SK-N-SH (cell line): ENCODE data around the gene TIAL1. TPM values are rescaled to one million over a fixed set of nuclear protein-coding genes. Genes with fewer than 3 reads are reported as not detected.

Experiments used
- CTCF ChIA-PET: fragments of 300-600, 350-600 bp; formaldehyde crosslinking; extraction: SDS; loops from one replicate; lab custom pipeline; 2021; lab: Yijun Ruan, JAX
- POLR2A ChIA-PET: fragments of 350-600 bp; sonication (Branson Sonifier 250); formaldehyde crosslinking; extraction: SDS; loops from one replicate; lab custom pipeline; 2020; ENCODE audit warnings: antibody characterized with exemption, inconsistent platforms; lab: Yijun Ruan, JAX
- DNase-seq: peaks from one replicate; pipeline ENCODE4 v3.0.0; 2012
- H2AFZ ChIP-seq: fragments of 200-600 bp; sonication (generic); 2 replicates; pipeline ENCODE4 v1.8.1; 2016; ENCODE audit warnings: antibody characterized with exemption, mild to moderate bottlenecking, low read depth
- H3F3A ChIP-seq: fragments of 200-600 bp; sonication (generic); replicated peaks from 2 replicates; pipeline ENCODE3; 2016; ENCODE audit warnings: antibody characterized with exemption, mild to moderate bottlenecking; ENCODE audit not compliant: insufficient read depth
- H3K27ac ChIP-seq, 2 experiments: fragments of 200-500 bp in 1 of 2; fragments of 200-600 bp in 1 of 2; sonication (Bioruptor generic) in 1 of 2; sonication (generic), shearing (Covaris generic) in 1 of 2; 2 replicates each; pipeline versions ENCODE4 v1.5.1 to v1.6.1; 2014 to 2016; ENCODE audit warnings: low read depth in 2 of 2, inconsistent platforms in 1 of 2, low read length in 1 of 2, mild to moderate bottlenecking in 1 of 2, mixed read lengths in 1 of 2
- H3K27me3 ChIP-seq: fragments of 200-600 bp; sonication (generic), shearing (Covaris generic); 2 replicates; pipeline ENCODE4 v1.6.1; 2016; ENCODE audit warnings: mixed run types; ENCODE audit not compliant: insufficient read depth
- H3K36me3 ChIP-seq, 2 experiments: fragments of 200-500 bp in 1 of 2; fragments of 200-600 bp in 1 of 2; sonication (Bioruptor generic) in 1 of 2; sonication (generic) in 1 of 2; replicated peaks in 1 of 2; 2 replicates each; pipeline versions ENCODE3 to v1.5.1; 2014 to 2016; ENCODE audit warnings: low read length in 1 of 2, mild to moderate bottlenecking in 1 of 2; ENCODE audit not compliant: insufficient read depth in 2 of 2, control insufficient read depth in 1 of 2
- H3K4me1 ChIP-seq, 2 experiments: fragments of 200-500 bp in 1 of 2; fragments of 200-600 bp in 1 of 2; sonication (Bioruptor generic) in 1 of 2; sonication (generic), shearing (Covaris generic) in 1 of 2; 2 replicates each; pipeline versions ENCODE4 v1.5.1 to v1.6.1; 2014 to 2016; ENCODE audit warnings: low read depth in 1 of 2, low read length in 1 of 2, mixed run types in 1 of 2; ENCODE audit not compliant: insufficient read depth in 2 of 2, control insufficient read depth in 1 of 2
- H3K4me2 ChIP-seq: fragments of 200-600 bp; sonication (generic), shearing (Covaris generic); 2 replicates; pipeline ENCODE4 v1.6.1; 2017; ENCODE audit warnings: mixed run types
- H3K4me3 ChIP-seq, 2 experiments: fragments of 200-500 bp in 1 of 2; fragments of 200-600 bp in 1 of 2; sonication (Bioruptor generic) in 1 of 2; sonication (generic), shearing (Covaris generic) in 1 of 2; 2 replicates each; pipeline versions ENCODE4 v1.5.1 to v1.8.1; 2014 to 2016; ENCODE audit warnings: low read depth in 2 of 2, inconsistent platforms in 1 of 2, low read length in 1 of 2, mild to moderate bottlenecking in 1 of 2, mixed read lengths in 1 of 2, moderate library complexity in 1 of 2
- H3K79me2 ChIP-seq: fragments of 200-600 bp; sonication (generic); 2 replicates; pipeline ENCODE4 v1.8.1; 2017; ENCODE audit warnings: mild to moderate bottlenecking; ENCODE audit not compliant: insufficient read depth
- H3K9ac ChIP-seq: fragments of 200-600 bp; sonication (generic); 2 replicates; pipeline ENCODE4 v1.6.1; 2017; ENCODE audit warnings: mixed run types
- H3K9me2 ChIP-seq: fragments of 200-600 bp; sonication (generic); 2 replicates; pipeline ENCODE4 v1.6.1; 2017; ENCODE audit warnings: mixed run types
- H3K9me3 ChIP-seq: fragments of 200-600 bp; sonication (generic); 2 replicates; pipeline ENCODE4 v1.6.1; 2017; ENCODE audit warnings: mixed run types, mild to moderate bottlenecking, moderate library complexity
- H4K20me1 ChIP-seq: fragments of 200-600 bp; sonication (generic); 2 replicates; pipeline ENCODE4 v1.6.1; 2017; ENCODE audit warnings: mild to moderate bottlenecking, mixed run types; ENCODE audit not compliant: insufficient read depth
- ELF1 ChIP-seq: IDR thresholded peaks from 2 replicates; pipeline ENCODE4 v1.4.0; 2012
- EP300 ChIP-seq, 2 experiments: IDR thresholded peaks; 2 replicates each; pipeline versions ENCODE4 v1.4.0 to v1.6.1; 2012; ENCODE audit warnings: borderline replicate concordance in 1 of 2, low read depth in 1 of 2, low read length in 1 of 2
- EZH2phosphoT487 ChIP-seq: fragments of 200-600 bp; sonication (generic); IDR thresholded peaks from 2 replicates; pipeline ENCODE4 v1.6.1; 2017; ENCODE audit warnings: low read depth, mixed run types, mild to moderate bottlenecking, antibody characterized with exemption, moderate library complexity, borderline replicate concordance
- FOXJ3 ChIP-seq: sonication (generic); formaldehyde crosslinking; IDR thresholded peaks from 2 replicates; pipeline ENCODE4 v1.5.1; 2020; ENCODE audit warnings: mild to moderate bottlenecking, missing genetic modification reagents
- GABPA ChIP-seq: IDR thresholded peaks from 2 replicates; pipeline ENCODE4 v1.4.0; 2012; ENCODE audit warnings: low read depth, mild to moderate bottlenecking
- MEF2A ChIP-seq: IDR thresholded peaks from 2 replicates; pipeline ENCODE4 v1.4.0; 2012; ENCODE audit warnings: low read depth, borderline replicate concordance
- MXI1 ChIP-seq: IDR thresholded peaks from 2 replicates; pipeline ENCODE4 v1.6.1; 2012; ENCODE audit warnings: mild to moderate bottlenecking, low read depth, low read length, improper control_type of control experiment
- RCOR1 ChIP-seq: fragments of 150-350 bp; IDR thresholded peaks from 2 replicates; pipeline ENCODE4 v1.6.1; 2017; ENCODE audit warnings: antibody characterized with exemption, low read length
- RFX5 ChIP-seq: IDR thresholded peaks from 2 replicates; pipeline ENCODE4 v1.6.1; 2012; ENCODE audit warnings: mild to moderate bottlenecking, improper control_type of control experiment, low read length
- SIN3A ChIP-seq: IDR thresholded peaks from 2 replicates; pipeline ENCODE4 v1.6.1; 2012; ENCODE audit warnings: low read depth, mild to moderate bottlenecking, low read length, moderate library complexity, borderline replicate concordance
- SMC3 ChIP-seq: IDR thresholded peaks from 2 replicates; pipeline ENCODE4 v1.6.1; 2012; ENCODE audit warnings: low read depth, low read length, improper control_type of control experiment
- WGBS: methylation state at CpG from one replicate; pipeline ENCODE4 v1.1.6; 2017; ENCODE audit warnings: low lambda C conversion rate; 5-methylcytosine and 5-hydroxymethylcytosine counted together
- polyA plus RNA-seq, 3 experiments: library from polyadenylated mRNA; depleted of rRNA; stranded (reverse); fragments of >200 nt; gene quantifications; 2 replicates each; pipeline ENCODE4 v1.2.3, GENCODE V29; 2012
- TF ChIP-seq, protein P1 (sequence below): IDR thresholded peaks from 2 replicates; pipeline ENCODE4 v1.4.0; 2012; ENCODE audit warnings: low read depth, borderline replicate concordance
- TF ChIP-seq, protein P2 (sequence below): IDR thresholded peaks from 2 replicates; pipeline ENCODE4 v1.6.1; 2012; ENCODE audit warnings: mild to moderate bottlenecking, low read depth, low read length, moderate library complexity
- TF ChIP-seq, protein P3 (sequence below): fragments of 150-350 bp; IDR thresholded peaks from 2 replicates; pipeline ENCODE4 v1.6.1; 2016; ENCODE audit warnings: mild to moderate bottlenecking, low read depth, low read length

TIAL1 gene
- polyA plus RNA-seq, 1 of the 3 experiments (the other 2 are of a cell fraction): 58.0 TPM

DNA sequence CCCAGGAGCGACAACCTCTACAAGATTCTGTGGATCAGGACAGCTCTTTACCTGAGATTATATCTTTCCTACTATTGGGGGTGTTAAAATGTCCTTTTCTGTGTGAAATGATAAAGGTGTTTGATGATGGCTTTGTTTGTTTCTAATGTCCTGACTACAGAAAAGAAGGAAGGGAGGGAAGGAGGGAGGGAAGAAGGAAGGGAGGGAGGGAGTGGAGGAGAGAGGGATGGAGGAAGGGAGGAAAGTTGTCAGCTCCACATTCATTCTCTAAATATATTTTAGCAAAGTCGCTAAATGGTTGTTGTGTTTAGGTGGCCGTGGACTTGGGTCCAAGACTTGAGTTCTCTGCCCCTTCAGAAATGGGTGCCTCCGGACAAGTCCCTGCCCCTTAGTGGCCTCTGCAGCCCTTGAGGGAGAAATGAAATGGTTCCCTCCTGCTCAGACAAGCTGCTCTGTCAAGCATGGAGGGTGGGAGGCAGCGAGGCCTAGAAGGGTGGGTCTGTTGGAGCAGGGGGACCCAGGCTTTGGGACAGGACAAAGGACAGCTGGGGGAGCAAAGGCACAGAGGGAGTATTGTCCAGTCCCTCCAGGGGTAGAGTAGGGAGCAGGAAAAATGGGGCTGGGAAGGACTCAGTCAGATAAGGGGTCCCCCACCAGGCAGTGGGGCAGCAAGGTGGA, 58.7 kb downstream of the TIAL1 start:
- Histone ChIP-seq H3K4me2 (0 out of 2 replicates have a peak overlapping the region, but pooled peaks have one; percentile 28), H4K20me1 (peaks cover 5% of the 10 kb centered on the region; the same call in 1 of the 2 replicates), H3F3A (peaks cover 10% of the 10 kb centered on the region), H3K4me1 (peaks cover 0 to 9% of the 10 kb centered on the region in 2 experiments; a peak in 2 of 4 replicates), H2AFZ (no peak overlapping the region), H3K27ac (no peak overlapping the region), H3K9ac (no peak overlapping the region), H3K79me2 (peaks cover 79% of the 10 kb centered on the region), H3K4me3 (no peak overlapping the region), H3K27me3 (no peaks in the 10 kb centered on the region), H3K36me3 (no peaks in the 10 kb centered on the region), H3K9me2 (no peaks in the 10 kb centered on the region), H3K9me3 (no peaks in the 10 kb centered on the region)
- ChIA-PET POLR2A (no interaction called here), CTCF (interaction anchor here (1.2 to 1.8 kb wide), 4 partner anchors 10 to 340 kb away, joined by 3 to 6 read pairs (median 4); no protein-coding TSS in a partner anchor)
- 91% methylated on average over 5 of the region's 5 CpGs for WGBS
- no peak for TF ChIP-seq SMC3
- no peak for TF ChIP-seq MEF2A
- TF ChIP-seq EZH2phosphoT487: no peak
- no peak for TF ChIP-seq SIN3A
- no peak for TF ChIP-seq ELF1
- no peak for TF ChIP-seq MXI1
- TF ChIP-seq, protein P1, sequence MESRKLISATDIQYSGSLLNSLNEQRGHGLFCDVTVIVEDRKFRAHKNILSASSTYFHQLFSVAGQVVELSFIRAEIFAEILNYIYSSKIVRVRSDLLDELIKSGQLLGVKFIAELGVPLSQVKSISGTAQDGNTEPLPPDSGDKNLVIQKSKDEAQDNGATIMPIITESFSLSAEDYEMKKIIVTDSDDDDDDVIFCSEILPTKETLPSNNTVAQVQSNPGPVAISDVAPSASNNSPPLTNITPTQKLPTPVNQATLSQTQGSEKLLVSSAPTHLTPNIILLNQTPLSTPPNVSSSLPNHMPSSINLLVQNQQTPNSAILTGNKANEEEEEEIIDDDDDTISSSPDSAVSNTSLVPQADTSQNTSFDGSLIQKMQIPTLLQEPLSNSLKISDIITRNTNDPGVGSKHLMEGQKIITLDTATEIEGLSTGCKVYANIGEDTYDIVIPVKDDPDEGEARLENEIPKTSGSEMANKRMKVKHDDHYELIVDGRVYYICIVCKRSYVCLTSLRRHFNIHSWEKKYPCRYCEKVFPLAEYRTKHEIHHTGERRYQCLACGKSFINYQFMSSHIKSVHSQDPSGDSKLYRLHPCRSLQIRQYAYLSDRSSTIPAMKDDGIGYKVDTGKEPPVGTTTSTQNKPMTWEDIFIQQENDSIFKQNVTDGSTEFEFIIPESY: no peak
- TF ChIP-seq FOXJ3 (CRISPR knock-in tag): no peak
- TF ChIP-seq EP300 (IDR thresholded peaks at IDR 0.05; ENCODE audit: borderline replicate concordance in 1 of 2, low read depth in 1 of 2, low read length in 1 of 2): no peak
- no peak for TF ChIP-seq GABPA
- TF ChIP-seq, protein P2, sequence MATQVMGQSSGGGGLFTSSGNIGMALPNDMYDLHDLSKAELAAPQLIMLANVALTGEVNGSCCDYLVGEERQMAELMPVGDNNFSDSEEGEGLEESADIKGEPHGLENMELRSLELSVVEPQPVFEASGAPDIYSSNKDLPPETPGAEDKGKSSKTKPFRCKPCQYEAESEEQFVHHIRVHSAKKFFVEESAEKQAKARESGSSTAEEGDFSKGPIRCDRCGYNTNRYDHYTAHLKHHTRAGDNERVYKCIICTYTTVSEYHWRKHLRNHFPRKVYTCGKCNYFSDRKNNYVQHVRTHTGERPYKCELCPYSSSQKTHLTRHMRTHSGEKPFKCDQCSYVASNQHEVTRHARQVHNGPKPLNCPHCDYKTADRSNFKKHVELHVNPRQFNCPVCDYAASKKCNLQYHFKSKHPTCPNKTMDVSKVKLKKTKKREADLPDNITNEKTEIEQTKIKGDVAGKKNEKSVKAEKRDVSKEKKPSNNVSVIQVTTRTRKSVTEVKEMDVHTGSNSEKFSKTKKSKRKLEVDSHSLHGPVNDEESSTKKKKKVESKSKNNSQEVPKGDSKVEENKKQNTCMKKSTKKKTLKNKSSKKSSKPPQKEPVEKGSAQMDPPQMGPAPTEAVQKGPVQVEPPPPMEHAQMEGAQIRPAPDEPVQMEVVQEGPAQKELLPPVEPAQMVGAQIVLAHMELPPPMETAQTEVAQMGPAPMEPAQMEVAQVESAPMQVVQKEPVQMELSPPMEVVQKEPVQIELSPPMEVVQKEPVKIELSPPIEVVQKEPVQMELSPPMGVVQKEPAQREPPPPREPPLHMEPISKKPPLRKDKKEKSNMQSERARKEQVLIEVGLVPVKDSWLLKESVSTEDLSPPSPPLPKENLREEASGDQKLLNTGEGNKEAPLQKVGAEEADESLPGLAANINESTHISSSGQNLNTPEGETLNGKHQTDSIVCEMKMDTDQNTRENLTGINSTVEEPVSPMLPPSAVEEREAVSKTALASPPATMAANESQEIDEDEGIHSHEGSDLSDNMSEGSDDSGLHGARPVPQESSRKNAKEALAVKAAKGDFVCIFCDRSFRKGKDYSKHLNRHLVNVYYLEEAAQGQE: no peak
- TF ChIP-seq RFX5: no peak
- TF ChIP-seq RCOR1: no peak
- TF ChIP-seq, protein P3, sequence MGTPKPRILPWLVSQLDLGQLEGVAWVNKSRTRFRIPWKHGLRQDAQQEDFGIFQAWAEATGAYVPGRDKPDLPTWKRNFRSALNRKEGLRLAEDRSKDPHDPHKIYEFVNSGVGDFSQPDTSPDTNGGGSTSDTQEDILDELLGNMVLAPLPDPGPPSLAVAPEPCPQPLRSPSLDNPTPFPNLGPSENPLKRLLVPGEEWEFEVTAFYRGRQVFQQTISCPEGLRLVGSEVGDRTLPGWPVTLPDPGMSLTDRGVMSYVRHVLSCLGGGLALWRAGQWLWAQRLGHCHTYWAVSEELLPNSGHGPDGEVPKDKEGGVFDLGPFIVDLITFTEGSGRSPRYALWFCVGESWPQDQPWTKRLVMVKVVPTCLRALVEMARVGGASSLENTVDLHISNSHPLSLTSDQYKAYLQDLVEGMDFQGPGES: no peak
- DNase-seq: no peak
